Activated T-cell treated with anti-CD3 and anti-CD28 coated beads, Interleukin-2, amount 50 U/mL, for 4 hours (primary cell): ENCODE data around the gene FGF11. TPM values are rescaled to one million over a fixed set of nuclear protein-coding genes. Genes with fewer than 3 reads are reported as not detected.

Source experiments
- ATAC-seq, 2 donors: fragments of 200-7000 bp; cut with Tn5 transposase; one replicate each; pipeline ENCODE4 v1.10.0; 2021
- DNase-seq: peaks from one replicate; pipeline ENCODE4 v3.0.0-alpha.2; 2020
- H3K27me3 Mint-ChIP-seq: one replicate; pipeline ENCODE4 v1.8.0; 2021; ENCODE audit warnings: low read depth, mixed read lengths
- H3K36me3 Mint-ChIP-seq: one replicate; pipeline ENCODE4 v1.8.0; 2022; ENCODE audit warnings: mixed read lengths; ENCODE audit not compliant: insufficient read depth
- H3K4me1 Mint-ChIP-seq: one replicate; pipeline ENCODE4 v1.8.0; 2021; ENCODE audit warnings: low read depth, mixed read lengths
- H3K4me3 Mint-ChIP-seq: one replicate; pipeline ENCODE4 v1.8.0; 2021; ENCODE audit warnings: mild to moderate bottlenecking, moderate library complexity, mixed read lengths
- H3K9me3 Mint-ChIP-seq: one replicate; pipeline ENCODE4 v1.8.0; 2021; ENCODE audit warnings: mixed read lengths
- total RNA-seq, 3 donors: library from RNA; stranded (reverse); gene quantifications; one replicate each; pipeline ENCODE4 v1.2.1, GENCODE V29; 2021

Gene FGF11
- total RNA-seq: under 1 TPM; 0.19 to 0.32 (median 0.28) TPM

DNA sequence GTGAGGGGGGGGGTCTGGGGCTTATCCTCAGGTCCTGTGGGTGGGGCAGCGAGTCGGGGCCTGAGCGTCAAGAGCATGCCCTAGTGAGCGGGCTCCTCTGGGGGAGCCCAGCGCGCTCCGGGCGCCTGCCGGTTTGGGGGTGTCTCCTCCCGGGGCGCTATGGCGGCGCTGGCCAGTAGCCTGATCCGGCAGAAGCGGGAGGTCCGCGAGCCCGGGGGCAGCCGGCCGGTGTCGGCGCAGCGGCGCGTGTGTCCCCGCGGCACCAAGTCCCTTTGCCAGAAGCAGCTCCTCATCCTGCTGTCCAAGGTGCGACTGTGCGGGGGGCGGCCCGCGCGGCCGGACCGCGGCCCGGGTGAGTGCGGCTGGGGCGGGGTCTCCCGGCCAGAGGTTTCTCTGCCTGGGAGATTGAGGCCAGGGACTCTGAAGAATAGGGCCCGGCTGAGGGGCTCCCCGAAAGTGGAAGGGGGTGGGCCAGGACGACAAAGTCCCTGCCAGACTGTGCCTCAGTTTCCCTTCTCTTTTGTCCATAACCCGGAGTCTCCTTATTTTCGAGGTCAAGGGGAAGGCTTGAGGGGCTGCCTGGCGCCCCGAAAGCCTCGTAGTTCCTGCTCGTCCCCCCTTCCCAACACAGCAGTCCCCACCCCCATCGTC lies at the start of gene FGF11:
FGF11 (plus strand) TSS at position 51 of the 651 bp plus-strand sequence; CDS start at position 160, 109 bp downstream.
- peaks cover 52% of the 10 kb centered on the region for H3K27me3 Mint-ChIP-seq
- no peak for DNase-seq

DNA sequence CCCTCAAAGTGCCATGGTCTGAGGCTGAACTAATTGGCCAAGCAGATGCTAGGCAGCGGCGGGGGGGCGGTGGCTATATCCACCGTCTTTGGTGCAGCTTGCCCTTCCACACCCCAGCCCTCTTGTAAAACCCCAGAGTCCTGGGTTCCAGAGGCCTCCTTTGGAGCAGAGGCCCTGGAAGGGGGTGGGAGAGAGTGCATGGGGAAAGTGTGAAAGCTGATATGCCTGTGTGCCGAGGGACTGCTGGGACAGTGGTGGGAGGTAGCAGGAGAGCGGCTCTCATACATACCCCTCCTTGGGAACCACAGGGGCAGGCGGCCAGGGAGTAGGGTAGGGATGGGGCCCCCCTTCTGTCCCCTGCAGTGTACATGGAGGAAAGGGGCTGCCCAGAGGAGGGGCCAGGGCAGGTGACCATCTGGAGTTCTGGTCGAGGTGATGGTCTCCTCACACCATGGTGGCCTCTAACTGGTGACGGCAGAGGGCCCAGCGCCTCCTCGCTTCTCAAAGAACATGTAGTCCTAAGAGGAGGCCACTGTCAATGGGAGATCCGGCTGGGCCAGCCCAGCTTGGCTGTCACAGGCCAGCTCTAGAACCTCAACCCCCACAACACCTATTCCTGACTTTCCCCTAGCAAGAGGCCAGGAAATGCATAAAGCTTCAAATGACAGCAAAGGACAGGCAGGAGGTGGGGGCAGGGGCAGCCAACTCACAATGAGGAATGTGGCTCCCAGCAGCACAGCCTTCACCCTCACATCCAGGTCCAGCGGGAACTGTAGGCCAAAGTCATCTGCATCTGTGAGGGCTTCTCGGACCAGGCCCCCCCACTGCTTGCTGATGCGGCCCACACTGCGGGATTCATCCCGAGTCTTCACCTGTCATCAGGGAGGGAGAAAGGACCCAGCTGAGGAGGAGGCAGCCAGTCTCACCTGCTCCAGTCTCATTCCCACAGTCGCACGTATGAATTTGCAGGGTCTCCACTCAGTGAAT lies 49.1 kb upstream of the FGF11 start:
- Mint-ChIP-seq H3K27me3 (no peaks in the 10 kb centered on the region), H3K36me3 (peaks cover 14% of the 10 kb centered on the region), H3K4me3 (no peak overlapping the region), H3K9me3 (no peaks in the 10 kb centered on the region), H3K4me1 (peaks cover 27% of the 10 kb centered on the region)
- ATAC-seq (no peak), DNase-seq (no peak)

More for the DNA sequence above, at the start of gene FGF11:
- H3K4me3 Mint-ChIP-seq: peak within 1 kb of the TSS; percentile 74
- ATAC-seq: no peak
- H3K4me1 Mint-ChIP-seq: peaks cover 35% of the 10 kb centered on the region
- H3K36me3 Mint-ChIP-seq: no peaks in the 10 kb centered on the region
- no peaks in the 10 kb centered on the region for H3K9me3 Mint-ChIP-seq

DNA sequence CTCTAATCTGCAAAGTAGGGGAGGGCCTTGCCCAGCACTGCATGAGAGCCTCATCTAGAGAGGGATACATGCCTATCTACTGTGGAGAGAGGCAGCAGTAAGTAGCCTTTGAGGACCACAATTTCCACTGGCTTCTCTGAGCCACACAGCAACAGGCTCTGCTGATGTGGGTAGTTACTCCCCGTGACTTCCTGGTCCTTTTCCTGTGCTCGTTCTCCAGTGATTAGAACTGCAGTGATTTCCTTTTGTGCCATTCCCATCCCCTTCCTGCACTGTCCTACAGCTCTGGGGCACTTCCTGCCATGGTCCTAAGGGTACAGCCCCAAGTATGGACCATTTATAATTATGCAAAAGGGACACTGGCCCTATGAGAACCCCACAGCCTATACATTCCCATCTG lies 48.0 kb upstream of the FGF11 start:
- Mint-ChIP-seq H3K27me3 (no peaks in the 10 kb centered on the region), H3K4me1 (peaks cover 29% of the 10 kb centered on the region), H3K4me3 (no peak overlapping the region), H3K36me3 (peaks cover 14% of the 10 kb centered on the region), H3K9me3 (no peaks in the 10 kb centered on the region)
- ATAC-seq (no peak), DNase-seq (no peak)

DNA sequence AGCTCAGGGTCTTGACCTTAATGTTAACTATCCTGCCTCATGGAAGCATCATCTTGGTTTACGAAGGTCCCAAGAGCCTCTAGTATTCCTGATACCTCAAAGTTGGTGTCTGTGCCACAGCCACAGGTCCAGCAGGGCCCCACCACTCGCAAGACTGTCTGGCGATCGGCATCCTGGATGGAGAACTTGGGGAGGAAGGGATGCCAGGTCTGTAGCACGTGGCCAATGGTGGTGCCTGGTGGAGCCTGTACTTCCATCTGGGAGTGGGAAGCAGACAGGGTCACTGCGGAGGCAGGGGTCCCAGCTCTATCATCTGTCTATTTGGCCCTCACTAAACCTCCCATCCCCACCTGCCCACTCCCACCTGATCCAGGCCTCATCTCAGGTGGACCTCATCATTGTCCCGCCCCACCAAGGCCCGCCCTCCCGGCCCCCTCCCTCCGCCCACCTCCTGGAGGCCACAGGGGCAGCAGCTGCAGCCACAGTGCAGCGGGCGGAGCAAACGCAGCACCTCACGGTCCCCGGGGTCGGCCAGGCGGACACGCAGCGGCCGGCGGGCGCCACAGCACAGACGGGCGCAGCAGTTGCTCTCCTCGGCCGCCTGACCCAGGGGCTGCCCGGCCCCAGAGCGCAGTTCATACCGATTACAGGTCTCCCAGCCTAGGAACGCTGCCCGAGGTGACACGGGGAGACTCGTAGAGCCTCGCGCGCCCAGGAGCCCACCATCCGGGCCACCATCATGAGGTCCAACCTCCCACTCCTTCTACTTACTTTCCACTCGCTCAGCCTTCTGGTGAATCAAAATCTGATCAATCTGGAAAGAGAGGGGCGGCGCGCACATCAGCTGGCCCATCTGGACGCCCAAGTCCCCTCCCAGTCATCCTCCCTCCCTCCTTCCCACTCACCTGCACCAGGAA lies 46.4 kb upstream of the FGF11 start:
- H3K27me3 Mint-ChIP-seq: no peaks in the 10 kb centered on the region
- H3K4me3 Mint-ChIP-seq: peak overlapping the region; percentile 92
- ATAC-seq: no peak
- peaks cover 29% of the 10 kb centered on the region for H3K4me1 Mint-ChIP-seq
- H3K9me3 Mint-ChIP-seq: no peaks in the 10 kb centered on the region
- DNase-seq: no peak
- peaks cover 14% of the 10 kb centered on the region for H3K36me3 Mint-ChIP-seq

DNA sequence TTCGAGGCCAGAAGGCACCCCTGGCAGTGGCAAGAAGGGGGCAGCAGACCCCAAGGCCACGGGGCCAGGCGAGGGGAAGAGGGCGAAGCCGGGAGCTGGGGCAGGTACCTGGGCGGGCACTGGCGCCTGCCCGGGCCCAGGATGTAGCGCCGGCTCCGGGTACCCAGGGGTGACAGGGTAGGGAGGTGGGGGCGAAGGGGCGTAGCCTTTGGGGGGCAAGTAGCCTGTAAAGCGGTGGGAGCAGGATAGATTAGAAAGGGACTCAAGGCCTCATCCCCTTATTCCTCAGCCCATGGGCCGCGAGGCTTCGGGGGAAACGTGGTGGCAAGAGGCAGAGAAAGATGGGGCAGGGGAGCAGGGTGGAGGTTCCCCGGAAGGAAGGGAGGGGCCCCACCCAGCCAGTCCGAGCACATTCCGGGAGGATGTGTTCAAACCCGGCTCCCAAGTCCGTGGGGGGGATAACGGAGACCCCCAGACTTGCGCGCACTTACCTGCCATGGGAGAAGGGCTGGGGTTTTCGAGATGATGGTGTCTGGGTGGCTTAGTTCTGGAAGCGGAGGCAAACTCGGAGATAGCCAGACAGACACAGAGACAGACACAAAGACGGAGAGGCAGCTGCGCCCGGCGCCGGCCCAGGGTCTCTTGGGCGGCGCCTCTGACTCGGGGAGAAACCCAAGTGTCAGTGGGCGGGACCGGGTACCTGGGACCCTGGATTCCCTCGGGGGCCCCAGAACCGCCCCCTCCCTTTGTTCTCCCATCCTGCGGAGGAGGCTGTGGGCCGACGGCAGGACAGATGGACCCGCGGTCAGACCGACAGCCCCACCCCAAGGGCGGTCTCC lies 45.5 kb upstream of the FGF11 start:
- no peaks in the 10 kb centered on the region for H3K9me3 Mint-ChIP-seq
- H3K4me1 Mint-ChIP-seq: peaks cover 29% of the 10 kb centered on the region
- H3K36me3 Mint-ChIP-seq: peaks cover 14% of the 10 kb centered on the region
- H3K4me3 Mint-ChIP-seq: peak overlapping the region; percentile 92
- ATAC-seq (peak; percentile 55 to 57), DNase-seq (peak; percentile 57)
- no peaks in the 10 kb centered on the region for H3K27me3 Mint-ChIP-seq

DNA sequence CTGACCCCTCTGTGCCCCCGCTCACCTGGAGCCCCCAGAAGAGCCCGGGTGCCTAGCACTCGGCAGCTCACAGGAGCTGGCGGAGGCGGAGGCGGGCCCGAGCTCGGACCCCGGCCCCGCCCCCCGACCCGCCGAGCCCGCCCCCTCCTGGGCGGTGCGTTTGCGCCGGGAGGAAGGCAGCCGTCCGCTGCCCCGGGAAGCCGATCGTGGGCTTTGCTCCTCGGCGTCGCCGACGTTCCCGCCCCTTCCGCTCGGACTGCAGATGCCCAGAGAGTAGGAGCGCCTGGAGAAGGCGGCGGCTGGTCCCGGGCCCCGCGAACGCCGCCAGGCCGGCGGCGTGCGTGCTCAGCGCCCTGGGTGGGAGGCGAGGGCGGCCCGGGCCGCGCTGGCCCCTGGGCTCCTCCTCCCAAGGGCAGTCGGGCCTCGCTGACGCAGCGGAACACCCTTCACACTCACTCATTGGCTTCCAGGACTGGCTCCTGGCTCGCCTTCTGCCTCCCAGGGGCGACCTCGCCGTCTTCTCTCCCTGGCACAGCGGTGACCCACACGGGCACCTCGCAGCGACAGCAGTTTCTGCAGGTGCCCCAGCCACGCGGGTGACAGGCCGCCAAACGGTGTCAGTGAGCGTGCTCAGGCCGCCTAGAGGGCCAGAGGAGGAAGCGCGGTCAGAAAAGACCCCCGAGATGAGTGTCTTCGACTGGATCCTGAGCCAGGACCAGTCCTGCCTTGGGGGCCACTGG lies 44.7 kb upstream of the FGF11 start, which contains the start of gene PLSCR3:
PLSCR3 (minus strand) TSS at position 74 of the 740 bp plus-strand sequence. CDS start 415 bp downstream, outside the sequence.
- Mint-ChIP-seq H3K36me3 (peaks cover 8% of the 10 kb centered on the region), H3K4me3 (peak within 1 kb of the TSS; percentile 92), H3K27me3 (no peaks in the 10 kb centered on the region)

DNA sequence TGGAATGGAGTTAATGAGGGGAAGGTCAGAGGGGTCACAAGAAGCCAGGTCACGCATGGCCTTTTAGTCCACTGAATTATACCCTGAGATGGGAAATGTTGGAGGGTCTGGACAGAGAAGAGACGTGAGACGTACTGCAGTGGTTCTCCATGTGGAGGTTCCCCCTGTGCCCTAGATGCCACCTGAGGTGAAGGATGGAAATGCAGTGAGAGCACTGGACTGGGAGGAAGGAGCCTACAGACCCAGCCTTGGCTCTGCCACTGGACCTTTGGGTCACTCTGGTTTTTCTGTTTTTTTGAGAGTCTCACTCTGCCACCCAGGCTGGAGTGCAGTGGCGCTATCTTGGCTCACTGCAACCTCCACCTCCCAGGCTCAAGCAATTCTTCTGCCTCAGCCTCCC lies 43.2 kb upstream of the FGF11 start:
- Mint-ChIP-seq H3K9me3 (no peaks in the 10 kb centered on the region), H3K4me1 (peaks cover 26% of the 10 kb centered on the region), H3K4me3 (peak overlapping the region; percentile 1), H3K27me3 (no peaks in the 10 kb centered on the region), H3K36me3 (peaks cover 5% of the 10 kb centered on the region)
- no peak for DNase-seq
- ATAC-seq: no peak

More for the DNA sequence above, 44.7 kb upstream of the FGF11 start, which contains the start of gene PLSCR3:
- ATAC-seq: peak; percentile 91 to 92
- peak; percentile 76 for DNase-seq
- Mint-ChIP-seq H3K4me1 (peaks cover 30% of the 10 kb centered on the region), H3K9me3 (no peaks in the 10 kb centered on the region)

DNA sequence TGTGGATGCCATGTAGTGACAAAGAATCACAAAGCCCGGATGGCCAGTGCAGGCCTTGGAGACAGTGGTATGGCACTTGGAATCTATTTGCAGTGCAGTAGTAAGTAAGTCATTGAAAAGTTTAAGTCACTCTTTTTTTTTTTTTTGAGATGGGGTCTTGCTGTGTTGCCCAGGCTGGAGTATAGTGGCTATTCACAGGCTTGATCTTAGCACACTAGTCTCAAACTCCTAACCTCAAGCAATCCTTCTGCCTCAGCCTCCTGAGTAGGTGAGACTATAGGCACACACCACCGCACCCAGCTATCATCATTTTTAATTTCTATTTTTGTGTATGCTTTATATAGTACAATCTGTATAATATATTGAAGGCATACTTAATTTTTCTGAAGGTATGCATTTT lies 40.7 kb upstream of the FGF11 start:
- ATAC-seq (no peak), DNase-seq (no peak)
- H3K4me1 Mint-ChIP-seq: peaks cover 15% of the 10 kb centered on the region
- H3K36me3 Mint-ChIP-seq: no peaks in the 10 kb centered on the region
- H3K9me3 Mint-ChIP-seq: no peaks in the 10 kb centered on the region
- no peak overlapping the region for H3K4me3 Mint-ChIP-seq
- no peaks in the 10 kb centered on the region for H3K27me3 Mint-ChIP-seq

DNA sequence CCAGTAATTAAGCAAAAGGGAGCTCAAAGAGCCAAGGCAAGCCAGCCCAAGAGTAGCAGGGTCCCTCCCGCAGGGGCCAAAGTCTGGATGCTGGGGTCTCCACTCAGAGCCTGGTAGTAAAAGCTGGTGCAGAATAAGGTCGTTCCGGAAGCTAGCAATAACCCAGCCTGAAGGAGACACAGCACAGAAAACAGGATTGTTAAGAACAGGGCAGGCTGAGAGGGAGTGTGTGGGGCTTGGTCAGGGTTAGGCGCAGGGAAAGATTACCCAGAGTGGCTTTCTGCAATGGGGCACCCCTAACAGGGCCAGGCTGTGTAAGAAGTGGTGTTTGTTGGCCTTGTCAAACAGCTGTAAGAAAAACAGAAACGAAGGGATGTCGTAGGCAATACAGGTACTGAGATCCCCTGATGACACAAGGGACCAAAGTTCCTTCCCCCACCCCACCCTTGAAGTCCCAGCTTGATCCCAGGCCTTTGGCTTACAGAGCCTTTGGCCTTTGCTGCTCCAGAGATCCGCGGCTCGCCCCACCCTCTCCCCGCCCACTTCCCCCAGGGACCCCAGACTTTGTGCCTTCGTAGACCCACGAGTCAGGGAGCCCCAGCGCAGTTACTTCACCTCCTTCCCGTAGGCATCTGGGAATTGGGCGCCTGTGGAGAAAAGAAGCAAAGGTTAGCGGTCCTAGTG lies 36.1 kb upstream of the FGF11 start:
- Mint-ChIP-seq H3K4me1 (peaks cover 13% of the 10 kb centered on the region), H3K9me3 (no peaks in the 10 kb centered on the region), H3K36me3 (no peaks in the 10 kb centered on the region), H3K4me3 (peak overlapping the region; percentile 93), H3K27me3 (no peaks in the 10 kb centered on the region)
- no peak for ATAC-seq
- DNase-seq: no peak

DNA sequence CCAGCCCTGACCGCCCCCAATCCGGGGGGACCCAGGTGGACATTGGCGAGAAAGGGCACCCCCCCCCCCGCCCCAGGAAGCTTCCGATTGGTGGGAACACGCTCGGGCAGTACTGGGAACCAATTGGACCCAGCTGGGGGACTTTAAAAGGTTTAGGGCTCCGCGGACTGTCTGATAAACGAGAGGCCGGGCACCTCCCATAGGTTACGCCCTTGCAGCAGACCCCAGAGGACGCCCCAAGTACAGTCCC lies 35.7 kb upstream of the FGF11 start:
- Mint-ChIP-seq H3K27me3 (no peaks in the 10 kb centered on the region), H3K4me1 (peaks cover 13% of the 10 kb centered on the region), H3K4me3 (peak overlapping the region; percentile 93), H3K36me3 (no peaks in the 10 kb centered on the region), H3K9me3 (no peaks in the 10 kb centered on the region)
- no peak for DNase-seq
- ATAC-seq: no peak

DNA sequence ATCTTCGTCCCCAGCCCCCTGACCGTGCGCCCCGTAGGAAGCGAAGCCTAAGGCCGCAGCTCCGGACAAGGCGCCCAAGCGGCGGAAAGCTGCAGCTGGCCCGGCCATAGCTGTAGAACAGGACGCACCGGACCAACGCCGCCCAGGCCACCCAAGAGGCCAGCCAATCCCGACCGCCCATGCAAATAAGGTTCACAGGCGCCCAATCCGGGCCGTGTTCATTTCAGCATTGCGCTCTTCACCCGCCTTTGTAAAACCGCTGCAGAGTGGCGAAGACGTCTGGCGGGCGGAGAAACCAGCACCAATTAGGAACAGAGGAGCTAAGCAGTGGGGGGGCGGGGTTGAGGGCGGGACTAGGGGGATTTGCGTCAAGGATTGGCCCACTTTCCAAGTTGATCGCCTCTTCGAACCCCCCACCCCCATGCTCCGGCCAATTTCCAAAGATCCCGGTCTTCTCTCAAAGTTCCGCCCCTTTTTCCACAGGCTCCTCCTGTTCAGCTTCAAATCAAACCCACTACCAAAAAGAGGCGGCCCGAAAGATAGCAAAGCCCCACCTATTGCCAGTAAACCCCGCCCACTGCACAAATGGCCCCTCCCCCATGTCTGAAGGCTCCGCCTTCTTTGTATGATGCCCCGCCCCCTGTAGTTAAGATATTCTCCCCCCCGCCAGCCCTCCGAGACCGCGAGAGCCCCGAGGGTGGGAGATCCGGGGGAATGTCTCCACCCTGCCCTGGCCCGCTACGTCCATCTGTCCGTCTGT lies 35.2 kb upstream of the FGF11 start, which contains the start of gene TMEM256:
TMEM256 (minus strand) TSS at position 121 of the 760 bp plus-strand sequence; CDS start at position 108, 13 bp downstream.
- H3K4me1 Mint-ChIP-seq: peaks cover 13% of the 10 kb centered on the region
- no peaks in the 10 kb centered on the region for H3K27me3 Mint-ChIP-seq
- no peaks in the 10 kb centered on the region for H3K36me3 Mint-ChIP-seq
- peak; percentile 90 for DNase-seq
- no peaks in the 10 kb centered on the region for H3K9me3 Mint-ChIP-seq
- peak; percentile 91 to 94 for ATAC-seq
- H3K4me3 Mint-ChIP-seq: peak within 1 kb of the TSS; percentile 93
